Heart left ventricle (tissue), 16 donors: Measurements from ENCODE around the gene CHKA. TPM values are rescaled to one million over a fixed set of nuclear protein-coding genes. Genes with fewer than 3 reads are reported as not detected.

Experiments
- ATAC-seq, 4 donors: fragments of 200-7000 bp; cut with Tn5 transposase; one replicate each; pipeline ENCODE4 v1.9.1; 2020 to 2022; ENCODE audit warnings: moderate library complexity in 4 of 4, mild to moderate bottlenecking in 3 of 4, moderate number of reproducible peaks in 1 of 4
- DNase-seq, 5 donors: peaks; one replicate each; pipeline ENCODE4 v3.0.0-alpha.2; 2020
- H3K27ac ChIP-seq, 12 donors: fragments of 200-600 bp; sonication (generic) in 4 of 12; one replicate each; pipeline versions ENCODE4 v1.5.0 to v1.8.0; 2016 to 2022; ENCODE audit warnings: mild to moderate bottlenecking in 2 of 12
- H3K27me3 ChIP-seq, 9 donors: fragments of 200-600 bp; sonication (generic) in 2 of 9; one replicate each; pipeline versions ENCODE4 v1.5.1 to v1.8.0; 2016 to 2022; ENCODE audit warnings: mild to moderate bottlenecking in 3 of 9
- H3K36me3 ChIP-seq, 9 donors: fragments of 200-600 bp; sonication (generic) in 2 of 9; one replicate each; pipeline versions ENCODE4 v1.5.0 to v1.8.0; 2018 to 2022; ENCODE audit warnings: mild to moderate bottlenecking in 2 of 9
- H3K4me1 ChIP-seq, 12 donors: fragments of 200-600 bp; sonication (generic) in 4 of 12; one replicate each; pipeline versions ENCODE4 v1.5.0 to v1.8.0; 2016 to 2022; ENCODE audit warnings: mild to moderate bottlenecking in 3 of 12
- H3K4me3 ChIP-seq, 12 donors: fragments of 200-600 bp; sonication (generic) in 4 of 12; one replicate each; pipeline versions ENCODE4 v1.5.0 to v1.8.0; 2017 to 2022; ENCODE audit warnings: mild to moderate bottlenecking in 9 of 12, moderate library complexity in 4 of 12
- H3K9me3 ChIP-seq, 12 donors: fragments of 200-600 bp; sonication (generic) in 4 of 12; one replicate each; pipeline versions ENCODE4 v1.5.0 to v1.8.0; 2016 to 2022; ENCODE audit warnings: mild to moderate bottlenecking in 1 of 12
- CTCF ChIP-seq, 12 donors: fragments of 200-600 bp; sonication (generic) in 4 of 12; IDR thresholded peaks; one replicate each; pipeline versions ENCODE4 v1.5.0 to v1.8.0; 2018 to 2022; ENCODE audit warnings: antibody characterized with exemption in 12 of 12, mild to moderate bottlenecking in 5 of 12
- POLR2A ChIP-seq, 2 donors: fragments of 450-650 bp; IDR thresholded peaks; one replicate each; pipeline ENCODE4 v1.6.1; 2017; ENCODE audit warnings: antibody characterized with exemption in 2 of 2, mild to moderate bottlenecking in 2 of 2, moderate library complexity in 2 of 2
- WGBS, 4 donors: extraction: QIAGEN DNeasy Blood & Tissue Kit in 2 of 4; methylation state at CpG; one replicate each; pipeline versions ENCODE4 v1.1.5 to v1.1.7; 2013 to 2018; 5-methylcytosine and 5-hydroxymethylcytosine counted together
- intact Hi-C, 10 donors: fragments of 100-400 bp; cut with DNase I; formaldehyde crosslinking; loops; one replicate each; pipeline versions ENCODE4 v1.11.1 to v1.14.2; 2022
- polyA plus RNA-seq, 2 donors: library from polyadenylated mRNA; stranded (reverse); fragments of 200-250 nt; gene quantifications; one replicate each; pipeline ENCODE4 v1.2.3, GENCODE V29; 2013
- total RNA-seq, 9 donors: library from RNA; depleted of rRNA in 2 of 9; stranded (reverse); fragments of >200 nt in 2 of 9; fragmentation: NEBNext Ultra II Directional in 3 of 9; extraction: Animal tissue kit (Norgen Biotek cat#: 25700) in 3 of 9; gene quantifications; one replicate each; pipeline versions ENCODE4 v1.1.0 to v1.2.4, GENCODE V29; 2016 to 2023
- donor health status: ischemic (EF 13 %, LVEDD 7.1; RV severe dilation, severe dysfunction).
- donor health status: healthy with polysubstance abuse.
- donor health status: DM: no; HTN: yes; CAD: no.
- donor health status: DM: no; HTN: no; CAD: no.
- donor health status: ischemic (EF 25% LVEDD 6.9; RV normal size, moderate dysfunction).
- donor health status: ischemic (EF 25% LVEDD 5.7; RV mildly dilated, moderate dysfunction).
- donor health status: healthy.
- donor health status: DM: yes; HTN: yes; CAD: no.
- donor health status: ischemic (EF 35%, LVEDD 5.7; RV mildly dilated, moderate dysfunction).
- donor health status: nonischemic (EF 11% LVEDD 7.7; RV severe dilation, severe dysfunction).
- donor health status: DM: yes; HTN: yes; CAD: no.
- donor health status: PGD.
- donor health status: ischemic (EF 29% LVEDD 5.4; RV normal size, mild dysfunction).
- donor health status: nonischemic (EF 23%, LVEDD 6.1; RV moderate dilation, normal function).

CHKA gene
- total and polyA plus RNA-seq, 11 donors = 6.1 to 22.9 (median 9.1) TPM

GRCh38 chr11:68153742-68154141, 32.6 kb upstream of the CHKA start:
- no peaks in the 10 kb centered on the region for H3K9me3 ChIP-seq
- TF ChIP-seq CTCF (IDR thresholded peaks at IDR 0.05) (no peak), POLR2A (IDR thresholded peaks at IDR 0.05) (no peak)
- DNase-seq = no peak
- no peak overlapping the region for H3K4me3 ChIP-seq
- no peaks in the 10 kb centered on the region for H3K4me1 ChIP-seq
- intact Hi-C loops = no loop called here
- peaks cover 0 to 42% (median 23%) of the 10 kb centered on the region in 9 donors for H3K36me3 ChIP-seq
- no peak for ATAC-seq
- no peak overlapping the region for H3K27ac ChIP-seq
- no peaks in the 10 kb centered on the region for H3K27me3 ChIP-seq
- WGBS, 4 donors = 83 to 93% (median 89%) methylated on average over 8 of the region's 8 CpGs

GRCh38 chr11:68150037-68150436, 28.8 kb upstream of the CHKA start:
- Histone ChIP-seq H3K4me3 (no peak overlapping the region), H3K4me1 (peaks cover 0 to 24% (median 19%) of the 10 kb centered on the region in 12 donors), H3K27me3 (no peaks in the 10 kb centered on the region), H3K9me3 (no peaks in the 10 kb centered on the region), H3K36me3 (peaks cover 0 to 8% (median under 1%) of the 10 kb centered on the region in 9 donors), H3K27ac (no peak overlapping the region)
- WGBS, 4 donors = 44 to 58% (median 50%) methylated on average over 7 of the region's 7 CpGs
- intact Hi-C loops = no loop called here
- TF ChIP-seq CTCF (IDR thresholded peaks at IDR 0.05) = no peak
- DNase-seq (no peak), ATAC-seq (no peak)

GRCh38 chr11:68149417-68149816, 28.2 kb upstream of the CHKA start:
- ATAC-seq = no peak
- TF ChIP-seq CTCF (IDR thresholded peaks at IDR 0.05) = no peak
- no peak for TF ChIP-seq POLR2A (IDR thresholded peaks at IDR 0.05)

GRCh38 chr11:68148879-68149278, 27.7 kb upstream of the CHKA start:
- Histone ChIP-seq H3K36me3 (no peaks in the 10 kb centered on the region), H3K4me1 (peaks cover 0 to 25% (median 19%) of the 10 kb centered on the region in 12 donors), H3K27me3 (no peaks in the 10 kb centered on the region), H3K27ac (no peak overlapping the region), H3K9me3 (no peaks in the 10 kb centered on the region), H3K4me3 (no peak overlapping the region)
- ATAC-seq (no peak), DNase-seq (no peak)
- TF ChIP-seq POLR2A (IDR thresholded peaks at IDR 0.05) = no peak
- no peak for TF ChIP-seq CTCF (IDR thresholded peaks at IDR 0.05)
- intact Hi-C loops = loop anchor here in 1 of 10 donors (5.0 kb wide), 1 partner anchor 43 kb away; no protein-coding TSS in a partner anchor
- 89 to 98% (median 95%) methylated on average over 6 to 7 of the region's 7 CpGs for WGBS, 4 donors

More at GRCh38 chr11:68149417-68149816, 28.2 kb upstream of the CHKA start:
- Histone ChIP-seq H3K27ac (no peak overlapping the region), H3K36me3 (peaks cover 0 to 3% (median 0%) of the 10 kb centered on the region in 9 donors), H3K27me3 (no peaks in the 10 kb centered on the region), H3K4me1 (peaks cover 0 to 24% (median 19%) of the 10 kb centered on the region in 12 donors), H3K9me3 (no peaks in the 10 kb centered on the region), H3K4me3 (no peak overlapping the region)
- no peak for DNase-seq
- 66 to 93% (median 86%) methylated on average over 6 of the region's 6 CpGs for WGBS, 4 donors
- intact Hi-C loops = loop anchor here in 1 of 10 donors (5.0 kb wide), 1 partner anchor 43 kb away; no protein-coding TSS in a partner anchor
